NCI-H774 (cell line): ENCODE measurements around the gene BLOC1S6.
"Not testable (repeated sequence)": the region's sequence is repeated elsewhere in the genome, so short reads cannot be mapped to it uniquely, and the experiment has no call there.

Source experiments
- DNase-seq: peaks from one replicate; lab custom pipeline; 2025; lab: John Stamatoyannopoulos, UW

BLOC1S6 gene

GRCh38 chr15:45641374-45641781 lies 54.2 kb downstream of the BLOC1S6 start:
- DNase-seq = no peak

DNA sequence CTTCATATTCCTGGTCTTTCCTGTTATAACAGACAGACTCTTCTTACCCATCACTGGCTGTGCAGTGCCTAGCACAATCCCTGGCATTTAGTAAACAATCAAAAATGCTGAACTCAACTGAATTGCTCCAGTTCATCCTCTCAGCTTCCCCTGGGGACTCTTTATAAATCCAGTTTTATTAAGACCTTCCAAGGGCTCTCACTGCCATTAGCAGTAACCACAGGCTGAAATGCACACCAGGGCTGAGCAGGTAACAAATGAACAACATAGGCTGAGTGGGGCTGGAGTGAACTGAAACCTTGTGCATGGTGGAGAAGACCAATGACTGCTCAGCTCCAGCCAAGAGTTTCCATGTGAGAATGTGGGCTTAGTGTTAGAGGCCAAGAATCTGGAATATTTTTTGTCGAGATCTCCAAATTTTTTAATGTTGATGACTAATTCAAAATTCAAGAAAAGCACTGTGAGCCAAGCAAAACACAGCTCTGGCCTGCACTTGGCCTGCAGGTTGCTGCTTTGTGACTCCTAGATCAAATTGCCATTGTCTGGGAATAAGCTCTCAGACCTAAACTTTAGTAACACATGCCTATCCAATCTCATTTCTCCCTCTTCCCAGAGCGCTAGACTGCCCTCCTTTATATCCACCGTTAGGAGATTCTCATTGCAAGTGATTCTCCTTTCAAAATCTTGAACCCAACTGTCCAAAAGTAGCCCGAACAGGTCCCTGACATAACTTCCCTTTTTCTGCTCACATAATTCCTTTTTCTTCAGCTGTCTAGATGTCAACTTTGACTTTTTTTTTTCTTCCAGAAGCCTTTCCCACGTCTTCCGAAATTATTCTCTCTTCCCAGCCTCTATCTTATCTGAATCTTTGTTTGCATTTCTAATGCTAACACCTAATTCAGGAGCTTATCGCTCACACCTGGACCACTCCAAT lies 55.1 kb downstream of the BLOC1S6 start:
- DNase-seq = no peak

- DNase-seq = no peak
Observed at GRCh38 chr15:45644437-45644836, 57.3 kb downstream of the BLOC1S6 start.

- DNase-seq = no peak
Observed at GRCh38 chr15:45645026-45645980, 58.1 kb downstream of the BLOC1S6 start.

DNA sequence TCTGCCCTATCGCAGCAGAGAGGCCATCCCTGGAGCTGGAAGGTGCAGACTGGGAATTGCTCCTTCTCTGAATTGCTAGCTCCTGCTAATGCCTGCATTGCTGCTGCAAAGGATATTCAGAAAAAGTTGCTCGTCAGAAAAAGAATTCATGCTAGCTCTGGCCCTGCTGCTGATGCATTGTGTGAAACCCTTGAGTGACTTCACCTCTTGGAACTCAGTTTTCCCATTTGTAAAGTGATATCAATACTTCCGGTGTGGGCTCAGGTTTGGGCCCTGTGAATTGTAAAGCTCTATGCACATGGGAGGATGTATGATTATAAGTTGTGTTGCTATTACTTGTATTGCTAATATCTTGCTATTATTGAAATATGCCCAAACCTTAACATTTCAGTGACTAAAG lies 59.0 kb downstream of the BLOC1S6 start:
- DNase-seq = no peak

- DNase-seq = no peak
Observed at GRCh38 chr15:45647828-45648227, 60.6 kb downstream of the BLOC1S6 start.

DNA sequence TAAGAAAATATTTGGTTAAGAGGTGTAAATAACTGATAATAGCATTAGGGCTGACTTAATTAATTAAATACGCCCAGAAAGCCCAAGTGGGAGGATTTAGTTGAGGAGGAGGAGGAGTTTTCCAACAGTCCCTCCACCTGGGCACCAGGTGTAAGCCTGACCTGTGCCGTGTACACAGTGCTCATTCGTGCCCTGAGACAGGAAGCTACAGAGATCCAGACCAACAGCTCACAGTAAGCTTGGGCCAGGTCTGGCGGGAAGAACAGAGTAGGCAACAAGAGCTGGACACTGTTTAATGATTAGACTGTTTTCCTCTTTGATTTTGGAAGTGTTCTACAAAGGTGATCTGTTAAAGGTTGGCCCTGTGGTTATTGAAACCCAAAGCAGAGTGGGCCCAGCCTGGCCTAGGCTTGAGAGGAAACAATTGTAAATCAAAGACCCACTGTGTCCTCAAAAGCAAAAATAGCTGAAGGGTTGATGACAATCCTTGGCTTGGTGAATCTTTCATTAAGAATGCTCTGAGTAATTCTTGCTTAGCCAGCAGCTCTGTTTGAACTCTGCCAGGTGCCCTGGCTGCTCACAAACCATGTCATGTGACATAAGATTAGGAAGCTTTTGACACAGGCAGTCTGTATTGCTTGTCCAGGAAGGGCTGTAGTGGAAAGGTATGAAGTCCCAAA lies 61.5 kb downstream of the BLOC1S6 start:
- peak; percentile 33 for DNase-seq

DNA sequence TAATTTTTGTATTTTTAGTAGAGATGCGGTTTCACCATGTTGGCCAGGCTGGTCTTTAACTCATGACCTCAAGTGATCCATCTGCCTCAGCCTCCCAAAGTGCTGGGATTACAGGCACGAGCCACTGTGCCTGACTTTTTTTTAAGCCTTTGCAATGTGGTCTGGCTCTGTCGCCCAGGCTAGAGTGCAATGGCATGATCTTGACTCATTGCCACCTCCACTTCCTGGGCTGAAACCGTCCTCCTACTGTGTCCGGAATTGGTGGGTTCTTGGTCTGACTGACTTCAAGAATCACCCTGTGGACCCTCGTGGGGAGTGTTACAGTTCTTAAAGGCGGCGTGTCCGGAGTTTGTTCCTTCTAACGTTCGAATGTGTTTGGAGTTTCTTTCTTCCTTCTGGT lies 62.8 kb downstream of the BLOC1S6 start:
- DNase-seq = not testable (repeated sequence)

DNA sequence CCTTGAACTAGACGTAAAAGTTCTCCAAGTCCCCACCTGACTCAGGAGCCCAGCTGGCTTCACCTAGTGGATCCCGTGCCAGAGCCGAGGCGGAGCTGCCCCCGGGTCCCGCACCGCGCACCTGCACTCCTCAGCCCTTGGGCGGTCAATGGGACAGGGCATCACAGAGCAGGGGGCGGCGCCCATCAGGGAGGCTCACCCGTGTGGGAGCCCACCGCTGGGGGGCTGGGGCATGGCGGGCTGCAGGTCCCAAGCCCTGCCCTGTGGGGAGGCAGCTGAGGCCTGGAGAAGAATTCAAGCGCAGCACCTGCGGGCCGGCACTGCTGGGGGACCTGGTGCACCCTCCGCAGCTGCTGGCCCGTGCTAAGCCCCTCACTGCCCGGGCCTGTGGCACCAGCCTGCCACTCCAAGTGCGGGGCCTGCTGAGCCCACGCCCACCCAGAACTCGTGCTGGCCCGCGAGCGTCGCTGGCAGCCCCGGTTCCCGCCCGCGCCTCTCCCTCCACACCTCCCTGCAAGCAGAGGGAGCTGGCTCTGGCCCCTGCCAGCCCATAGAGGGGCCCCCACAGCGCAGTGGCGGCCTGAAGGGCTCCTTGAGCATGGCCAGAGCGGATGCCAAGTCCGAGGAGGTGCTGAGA lies 63.8 kb downstream of the BLOC1S6 start:
- DNase-seq = no peak

DNA sequence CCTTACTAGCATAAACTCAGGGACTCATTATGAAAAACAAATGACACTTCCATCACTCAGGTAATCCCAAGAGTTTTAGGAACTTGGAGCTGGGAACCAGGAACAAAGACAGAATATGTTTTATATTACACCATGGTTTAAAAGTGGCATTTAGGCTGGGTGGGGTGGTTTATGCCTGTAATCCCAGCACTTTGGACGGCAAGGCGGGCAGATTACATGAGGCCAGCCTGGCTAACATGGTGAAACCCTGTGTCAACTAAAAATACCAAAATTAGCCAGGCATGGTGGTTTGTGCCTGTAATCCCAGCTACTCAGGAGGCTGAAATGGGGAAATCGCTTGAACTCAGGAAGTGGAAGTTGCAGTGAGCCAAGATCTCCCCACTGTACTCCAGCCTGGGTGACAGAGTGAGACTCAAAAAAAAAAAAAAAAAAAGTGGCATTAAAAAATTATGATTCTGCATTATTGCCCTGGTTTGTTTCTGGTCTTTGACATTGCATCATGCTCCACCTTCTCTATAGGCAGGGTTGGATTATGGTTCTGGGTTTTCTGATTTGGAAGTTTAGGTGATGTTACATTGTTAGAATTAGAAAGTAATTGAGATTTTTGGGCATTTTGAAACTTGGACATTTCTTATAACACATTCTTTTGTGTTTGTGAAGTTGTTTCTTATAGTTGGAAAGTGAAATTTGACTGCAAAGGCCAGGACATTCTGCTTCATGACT lies 66.7 kb downstream of the BLOC1S6 start:
- DNase-seq = no peak

DNA sequence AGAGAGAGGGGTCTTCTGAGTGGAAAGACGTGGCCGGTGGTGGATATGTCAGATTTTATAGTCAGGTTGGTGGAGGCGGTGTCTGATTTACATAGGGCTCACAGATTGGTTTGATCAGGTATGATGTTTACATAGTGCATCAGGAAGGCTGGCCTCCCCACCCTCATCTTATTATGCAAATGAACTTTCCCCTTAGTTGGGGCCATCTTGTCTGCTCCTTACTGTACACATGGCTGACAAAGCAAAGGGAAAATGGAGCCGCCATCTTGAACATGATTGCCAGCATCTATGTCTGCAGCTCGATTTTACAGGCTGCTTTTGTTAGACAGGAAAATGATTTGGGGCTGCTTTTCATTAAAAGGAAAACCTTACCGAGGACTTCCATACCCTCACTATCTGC lies 67.6 kb downstream of the BLOC1S6 start:
- no peak for DNase-seq

GRCh38 chr15:45657254-45657653 lies 70.1 kb downstream of the BLOC1S6 start:
- DNase-seq = no peak

- DNase-seq = no peak
Observed at GRCh38 chr15:45657764-45658545, 70.8 kb downstream of the BLOC1S6 start.
